Breast epithelium (tissue), 3 donors: ENCODE measurements around the gene DOCK9.

Experiments used
- POLR2A ChIP-seq: fragments of 450-650 bp; IDR thresholded peaks from one replicate; pipeline ENCODE4 v1.6.1; 2016; ENCODE audit warnings: antibody characterized with exemption, mild to moderate bottlenecking, moderate library complexity
- POLR2AphosphoS5 ChIP-seq, 3 donors: sonication (generic); formaldehyde crosslinking; IDR thresholded peaks; one replicate each; pipeline ENCODE4 v1.6.1; 2017; ENCODE audit warnings: antibody characterized with exemption in 3 of 3
- TF ChIP-seq, protein P1 (sequence below), 3 donors: fragments of 450-650 bp; IDR thresholded peaks; one replicate each; pipeline ENCODE4 v1.5.1; 2016 to 2017; ENCODE audit warnings: antibody characterized with exemption in 3 of 3, mild to moderate bottlenecking in 3 of 3, moderate library complexity in 3 of 3

- TF ChIP-seq, protein P1, sequence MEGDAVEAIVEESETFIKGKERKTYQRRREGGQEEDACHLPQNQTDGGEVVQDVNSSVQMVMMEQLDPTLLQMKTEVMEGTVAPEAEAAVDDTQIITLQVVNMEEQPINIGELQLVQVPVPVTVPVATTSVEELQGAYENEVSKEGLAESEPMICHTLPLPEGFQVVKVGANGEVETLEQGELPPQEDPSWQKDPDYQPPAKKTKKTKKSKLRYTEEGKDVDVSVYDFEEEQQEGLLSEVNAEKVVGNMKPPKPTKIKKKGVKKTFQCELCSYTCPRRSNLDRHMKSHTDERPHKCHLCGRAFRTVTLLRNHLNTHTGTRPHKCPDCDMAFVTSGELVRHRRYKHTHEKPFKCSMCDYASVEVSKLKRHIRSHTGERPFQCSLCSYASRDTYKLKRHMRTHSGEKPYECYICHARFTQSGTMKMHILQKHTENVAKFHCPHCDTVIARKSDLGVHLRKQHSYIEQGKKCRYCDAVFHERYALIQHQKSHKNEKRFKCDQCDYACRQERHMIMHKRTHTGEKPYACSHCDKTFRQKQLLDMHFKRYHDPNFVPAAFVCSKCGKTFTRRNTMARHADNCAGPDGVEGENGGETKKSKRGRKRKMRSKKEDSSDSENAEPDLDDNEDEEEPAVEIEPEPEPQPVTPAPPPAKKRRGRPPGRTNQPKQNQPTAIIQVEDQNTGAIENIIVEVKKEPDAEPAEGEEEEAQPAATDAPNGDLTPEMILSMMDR (IDR thresholded peaks at IDR 0.05): no peak
- TF ChIP-seq POLR2A: no peak
- no peak for TF ChIP-seq POLR2AphosphoS5 (IDR thresholded peaks at IDR 0.05)
Observed at GRCh38 chr13:98823442-98823841, 154.4 kb downstream of the DOCK9 start.
